GM12892 (cell line): ENCODE measurements around the gene VTI1B.

Source experiments
- POLR2AphosphoS5 ChIP-seq: IDR thresholded peaks from 2 replicates; pipeline ENCODE4 v1.6.1; 2011; ENCODE audit warnings: low read depth, low read length, control low read depth
- TAF1 ChIP-seq: IDR thresholded peaks from 2 replicates; pipeline ENCODE4 v1.6.1; 2011; ENCODE audit warnings: low read depth, mild to moderate bottlenecking, control low read depth, low read length, borderline replicate concordance

- TF ChIP-seq POLR2AphosphoS5 (no peak), TAF1 (no peak)
Observed at GRCh38 chr14:67698179-67698578, 23.7 kb upstream of the VTI1B start.
